ENCODE measurements around the gene TCTN1.

TCTN1 gene

GRCh38 chr12:110613071-110613770 is 708 bp upstream of the TCTN1 start:
- Histone ChIP-seq H3K36me3 (replicated peaks in 1 of 2; ENCODE audit: control insufficient read depth in 2 of 2, insufficient read depth in 2 of 2, low read length in 2 of 2) (peaks cover 3 to 11% of the 10 kb centered on the region in 2 donors), H3K14ac (ENCODE audit: low read length) (no peak overlapping the region), H3K23ac (ENCODE audit: low read depth, low read length, poor library complexity) (no peak overlapping the region), H2AK5ac (ENCODE audit: low read depth, low read length) (no peak overlapping the region), H3K4me2 (ENCODE audit: insufficient read depth, low read length, poor library complexity, severe bottlenecking) (no peak overlapping the region), H3K18ac (ENCODE audit: low read length) (peak overlapping the region; percentile 95), H3K27me3 (ENCODE audit: control insufficient read depth in 3 of 3, insufficient read depth in 3 of 3, low read depth in 1 of 3, low read length in 3 of 3) (no peaks in the 10 kb centered on the region), H3K79me1 (ENCODE audit: low read depth, low read length) (no peaks in the 10 kb centered on the region), H2AFZ (ENCODE audit: low read length) (peak overlapping the region; percentile 94), H2BK120ac (ENCODE audit: low read depth, low read length) (no peak overlapping the region), H2BK12ac (ENCODE audit: low read length) (no peak overlapping the region), H3K4me3 (ENCODE audit: low read length in 2 of 2) (peak overlapping the region; percentile 80 to 86), H2BK5ac (ENCODE audit: low read length) (no peak overlapping the region), H4K8ac (ENCODE audit: low read depth, low read length) (no peak overlapping the region), H3K4ac (ENCODE audit: low read length) (no peak overlapping the region), H2BK15ac (ENCODE audit: low read length) (no peak overlapping the region), H3K4me1 (ENCODE audit: control insufficient read depth in 2 of 2, insufficient read depth in 1 of 2, low read depth in 1 of 2, low read length in 2 of 2) (peaks cover 2 to 3% of the 10 kb centered on the region in 2 donors), H4K91ac (ENCODE audit: low read depth, low read length, poor library complexity) (no peak overlapping the region), H3K9me3 (replicated peaks in 1 of 2; ENCODE audit: control insufficient read depth in 2 of 2, insufficient read depth in 1 of 2, low read depth in 1 of 2, low read length in 2 of 2) (no peaks in the 10 kb centered on the region), H3K9ac (ENCODE audit: low read depth, low read length, poor library complexity) (no peak overlapping the region), H3K27ac (replicated peaks; ENCODE audit: low read length) (no peak overlapping the region)
- DNase-seq (ENCODE audit: low spot score) = no peak
- WGBS, 2 donors (ENCODE audit: extremely low coverage in 2 of 2, insufficient read length in 2 of 2, insufficient replicate concordance in 1 of 2) = no CpG with 5 or more reads among the region's 23 CpGs

GRCh38 chr12:110615171-110615570 is 1.2 kb downstream of the TCTN1 start:
- DNase-seq (ENCODE audit: low spot score) = no peak
- H3K79me1 ChIP-seq (ENCODE audit: low read depth, low read length) = no peaks in the 10 kb centered on the region

DNA sequence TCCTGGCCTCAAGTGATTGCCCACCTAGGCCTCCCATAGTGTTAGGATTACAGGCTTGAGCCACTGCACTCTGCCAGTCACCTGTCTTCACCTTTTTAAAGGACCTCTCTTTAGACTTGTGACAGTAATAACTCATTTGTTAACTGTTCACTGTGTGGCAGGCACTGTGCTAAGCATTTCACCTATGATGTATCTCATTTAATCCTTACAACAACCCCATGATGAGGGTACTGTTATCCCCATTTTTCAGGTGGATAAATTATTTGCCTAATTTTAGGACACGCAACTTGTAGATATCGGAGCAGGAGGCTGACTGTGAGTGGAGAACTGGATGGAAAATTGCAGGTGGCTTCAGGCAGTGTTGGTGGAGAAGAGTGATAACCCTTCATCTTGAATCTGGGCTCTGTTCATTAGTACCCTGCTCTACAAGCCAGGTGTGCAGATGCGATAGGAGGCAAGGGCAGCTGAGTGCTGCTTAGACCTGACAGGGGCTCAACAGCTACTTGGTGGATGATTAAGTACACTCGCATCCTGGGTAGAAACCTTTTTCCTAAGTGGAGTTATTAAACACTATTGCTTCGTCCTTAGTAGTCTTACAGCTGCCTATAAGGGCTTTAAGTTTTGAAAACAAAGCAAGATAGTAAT is 2.7 kb downstream of the TCTN1 start:
- H2BK12ac ChIP-seq (ENCODE audit: low read length) = no peak overlapping the region
- no peak overlapping the region for H3K4ac ChIP-seq (ENCODE audit: low read length)
- no peak overlapping the region for H2BK120ac ChIP-seq (ENCODE audit: low read depth, low read length)
- H2AFZ ChIP-seq (ENCODE audit: low read length) = no peak overlapping the region
- no peak overlapping the region for H2AK5ac ChIP-seq (ENCODE audit: low read depth, low read length)
- H3K4me2 ChIP-seq (ENCODE audit: insufficient read depth, low read length, poor library complexity, severe bottlenecking) = no peak overlapping the region
- H3K14ac ChIP-seq (ENCODE audit: low read length) = no peak overlapping the region
- no peaks in the 10 kb centered on the region for H3K79me1 ChIP-seq (ENCODE audit: low read depth, low read length)
- no peaks in the 10 kb centered on the region for H3K9me3 ChIP-seq (replicated peaks in 1 of 2; ENCODE audit: control insufficient read depth in 2 of 2, insufficient read depth in 1 of 2, low read depth in 1 of 2, low read length in 2 of 2)
- H3K9ac ChIP-seq (ENCODE audit: low read depth, low read length, poor library complexity) = no peak overlapping the region
- no peaks in the 10 kb centered on the region for H3K27me3 ChIP-seq (ENCODE audit: control insufficient read depth in 3 of 3, insufficient read depth in 3 of 3, low read depth in 1 of 3, low read length in 3 of 3)
- peaks cover 3 to 19% of the 10 kb centered on the region in 2 donors for H3K36me3 ChIP-seq (replicated peaks in 1 of 2; ENCODE audit: control insufficient read depth in 2 of 2, insufficient read depth in 2 of 2, low read length in 2 of 2)
- DNase-seq (ENCODE audit: low spot score) = no peak
- H3K4me1 ChIP-seq (ENCODE audit: control insufficient read depth in 2 of 2, insufficient read depth in 1 of 2, low read depth in 1 of 2, low read length in 2 of 2) = peaks cover 2 to 3% of the 10 kb centered on the region in 2 donors
- H2BK15ac ChIP-seq (ENCODE audit: low read length) = no peak overlapping the region
- no peak overlapping the region for H3K18ac ChIP-seq (ENCODE audit: low read length)
- H3K27ac ChIP-seq (replicated peaks; ENCODE audit: low read length) = no peak overlapping the region
- no peak overlapping the region for H2BK5ac ChIP-seq (ENCODE audit: low read length)
- H4K8ac ChIP-seq (ENCODE audit: low read depth, low read length) = no peak overlapping the region
- WGBS, 2 donors (ENCODE audit: extremely low coverage in 2 of 2, insufficient read length in 2 of 2, insufficient replicate concordance in 1 of 2) = no CpG with 5 or more reads among the region's 5 CpGs
- no peak overlapping the region for H4K91ac ChIP-seq (ENCODE audit: low read depth, low read length, poor library complexity)
- no peak overlapping the region for H3K4me3 ChIP-seq (ENCODE audit: low read length in 2 of 2)
- H3K23ac ChIP-seq (ENCODE audit: low read depth, low read length, poor library complexity) = no peak overlapping the region

More at GRCh38 chr12:110615171-110615570, 1.2 kb downstream of the TCTN1 start:
- no peak overlapping the region for H4K91ac ChIP-seq (ENCODE audit: low read depth, low read length, poor library complexity)
- no peak overlapping the region for H3K9ac ChIP-seq (ENCODE audit: low read depth, low read length, poor library complexity)
- H3K27me3 ChIP-seq (ENCODE audit: control insufficient read depth in 3 of 3, insufficient read depth in 3 of 3, low read depth in 1 of 3, low read length in 3 of 3) = no peaks in the 10 kb centered on the region
- no peak overlapping the region for H2BK120ac ChIP-seq (ENCODE audit: low read depth, low read length)
- no peaks in the 10 kb centered on the region for H3K9me3 ChIP-seq (replicated peaks in 1 of 2; ENCODE audit: control insufficient read depth in 2 of 2, insufficient read depth in 1 of 2, low read depth in 1 of 2, low read length in 2 of 2)
- H3K18ac ChIP-seq (ENCODE audit: low read length) = no peak overlapping the region
- H3K36me3 ChIP-seq (replicated peaks in 1 of 2; ENCODE audit: control insufficient read depth in 2 of 2, insufficient read depth in 2 of 2, low read length in 2 of 2) = peaks cover 3 to 13% of the 10 kb centered on the region in 2 donors
- H2BK12ac ChIP-seq (ENCODE audit: low read length) = no peak overlapping the region
- H3K4me3 ChIP-seq (ENCODE audit: low read length in 2 of 2) = peak overlapping the region in 1 of 2 donors; percentile 86
- H3K4me1 ChIP-seq (ENCODE audit: control insufficient read depth in 2 of 2, insufficient read depth in 1 of 2, low read depth in 1 of 2, low read length in 2 of 2) = peaks cover 2 to 3% of the 10 kb centered on the region in 2 donors
- no peak overlapping the region for H2BK15ac ChIP-seq (ENCODE audit: low read length)
- H2BK5ac ChIP-seq (ENCODE audit: low read length) = no peak overlapping the region
- H2AK5ac ChIP-seq (ENCODE audit: low read depth, low read length) = no peak overlapping the region
- no peak overlapping the region for H3K4ac ChIP-seq (ENCODE audit: low read length)
- H3K27ac ChIP-seq (replicated peaks; ENCODE audit: low read length) = no peak overlapping the region
- H3K14ac ChIP-seq (ENCODE audit: low read length) = no peak overlapping the region
- no peak overlapping the region for H4K8ac ChIP-seq (ENCODE audit: low read depth, low read length)
- WGBS, 2 donors (ENCODE audit: extremely low coverage in 2 of 2, insufficient read length in 2 of 2, insufficient replicate concordance in 1 of 2) = no CpG with 5 or more reads among the region's 8 CpGs
- H2AFZ ChIP-seq (ENCODE audit: low read length) = no peak overlapping the region
- no peak overlapping the region for H3K23ac ChIP-seq (ENCODE audit: low read depth, low read length, poor library complexity)
- H3K4me2 ChIP-seq (ENCODE audit: insufficient read depth, low read length, poor library complexity, severe bottlenecking) = no peak overlapping the region

DNA sequence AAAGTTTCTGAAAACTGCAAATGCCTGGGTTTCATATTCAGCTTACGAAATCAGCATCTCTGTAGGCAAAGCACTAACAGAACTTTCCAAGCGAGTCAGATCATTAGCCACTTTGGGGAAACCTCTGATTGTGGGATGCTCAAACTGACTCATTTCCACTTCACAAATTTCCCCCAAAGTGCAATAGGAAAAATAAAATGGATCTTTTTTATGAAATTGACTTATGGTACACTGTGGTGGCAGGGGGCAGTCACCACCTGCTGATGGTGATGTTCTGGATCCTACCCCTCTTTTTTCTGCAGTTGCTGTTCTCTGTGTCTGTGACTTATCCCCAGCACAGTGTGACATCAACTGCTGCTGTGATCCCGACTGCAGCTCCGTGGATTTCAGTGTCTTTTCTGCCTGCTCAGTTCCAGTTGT is 5.6 kb downstream of the TCTN1 start:
- no peak overlapping the region for H2BK120ac ChIP-seq (ENCODE audit: low read depth, low read length)
- no peak overlapping the region for H3K4ac ChIP-seq (ENCODE audit: low read length)
- H2BK12ac ChIP-seq (ENCODE audit: low read length) = no peak overlapping the region
- no peak overlapping the region for H2AFZ ChIP-seq (ENCODE audit: low read length)
- H3K9me3 ChIP-seq (replicated peaks in 1 of 2; ENCODE audit: control insufficient read depth in 2 of 2, insufficient read depth in 1 of 2, low read depth in 1 of 2, low read length in 2 of 2) = no peaks in the 10 kb centered on the region
- WGBS, 2 donors (ENCODE audit: extremely low coverage in 2 of 2, insufficient read length in 2 of 2, insufficient replicate concordance in 1 of 2) = no CpG with 5 or more reads among the region's 4 CpGs
- no peak overlapping the region for H2AK5ac ChIP-seq (ENCODE audit: low read depth, low read length)
- no peak overlapping the region for H3K4me2 ChIP-seq (ENCODE audit: insufficient read depth, low read length, poor library complexity, severe bottlenecking)
- H3K36me3 ChIP-seq (replicated peaks in 1 of 2; ENCODE audit: control insufficient read depth in 2 of 2, insufficient read depth in 2 of 2, low read length in 2 of 2) = peaks cover 9 to 28% of the 10 kb centered on the region in 2 donors
- no peak overlapping the region for H3K27ac ChIP-seq (replicated peaks; ENCODE audit: low read length)
- no peaks in the 10 kb centered on the region for H3K27me3 ChIP-seq (ENCODE audit: control insufficient read depth in 3 of 3, insufficient read depth in 3 of 3, low read depth in 1 of 3, low read length in 3 of 3)
- no peak overlapping the region for H4K91ac ChIP-seq (ENCODE audit: low read depth, low read length, poor library complexity)
- DNase-seq (ENCODE audit: low spot score) = no peak
- H3K14ac ChIP-seq (ENCODE audit: low read length) = no peak overlapping the region
- H3K18ac ChIP-seq (ENCODE audit: low read length) = no peak overlapping the region
- H3K9ac ChIP-seq (ENCODE audit: low read depth, low read length, poor library complexity) = no peak overlapping the region
- H4K8ac ChIP-seq (ENCODE audit: low read depth, low read length) = no peak overlapping the region
- H3K79me1 ChIP-seq (ENCODE audit: low read depth, low read length) = peaks cover 2% of the 10 kb centered on the region
- no peak overlapping the region for H2BK15ac ChIP-seq (ENCODE audit: low read length)
- no peak overlapping the region for H2BK5ac ChIP-seq (ENCODE audit: low read length)
- no peak overlapping the region for H3K23ac ChIP-seq (ENCODE audit: low read depth, low read length, poor library complexity)
- no peak overlapping the region for H3K4me3 ChIP-seq (ENCODE audit: low read length in 2 of 2)
- H3K4me1 ChIP-seq (ENCODE audit: control insufficient read depth in 2 of 2, insufficient read depth in 1 of 2, low read depth in 1 of 2, low read length in 2 of 2) = peaks cover 1 to 2% of the 10 kb centered on the region in 2 donors

Data from neuronal stem cell (in vitro differentiated cells).